GM18858 (cell line): ENCODE results near the gene CREB3L2.
"Not testable (repeated sequence)": the region's sequence is repeated elsewhere in the genome, so short reads cannot be mapped to it uniquely, and the experiment has no call there.

Experiments used
- ATAC-seq: cut with Tn5 transposase; IDR thresholded peaks from one replicate; pipeline ENCODE4 v1.9.1; 2021; ENCODE audit not compliant: unreplicated experiment

The CREB3L2 gene

GRCh38 chr7:137974766-137975165 lies 27.1 kb downstream of the CREB3L2 start:
- no peak for ATAC-seq

GRCh38 chr7:137970253-137970975 lies 31.5 kb downstream of the CREB3L2 start:
- no peak for ATAC-seq

GRCh38 chr7:137969828-137970227 lies 32.1 kb downstream of the CREB3L2 start:
- ATAC-seq = no peak

GRCh38 chr7:137968890-137969289 lies 33.0 kb downstream of the CREB3L2 start:
- no peak for ATAC-seq

DNA sequence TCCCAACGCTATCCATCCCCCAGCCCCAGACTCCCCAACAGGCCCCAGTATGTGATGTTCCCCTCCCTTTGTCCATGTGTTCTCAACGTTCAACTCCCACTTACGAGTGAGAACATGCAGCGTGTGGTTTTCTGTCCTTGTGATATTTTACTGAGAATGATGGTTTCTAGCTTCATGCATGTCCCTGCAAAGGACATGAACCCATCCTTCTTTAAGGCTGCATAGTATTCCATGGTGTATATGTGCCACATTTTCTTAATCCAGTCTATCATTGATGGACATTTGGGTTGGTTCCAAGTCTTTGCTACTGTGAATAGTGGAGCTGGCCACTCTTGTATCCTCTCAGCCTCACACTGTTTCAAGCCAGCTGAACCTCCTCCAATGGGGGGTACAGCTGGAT lies 33.5 kb downstream of the CREB3L2 start:
- ATAC-seq = not testable (repeated sequence)

DNA sequence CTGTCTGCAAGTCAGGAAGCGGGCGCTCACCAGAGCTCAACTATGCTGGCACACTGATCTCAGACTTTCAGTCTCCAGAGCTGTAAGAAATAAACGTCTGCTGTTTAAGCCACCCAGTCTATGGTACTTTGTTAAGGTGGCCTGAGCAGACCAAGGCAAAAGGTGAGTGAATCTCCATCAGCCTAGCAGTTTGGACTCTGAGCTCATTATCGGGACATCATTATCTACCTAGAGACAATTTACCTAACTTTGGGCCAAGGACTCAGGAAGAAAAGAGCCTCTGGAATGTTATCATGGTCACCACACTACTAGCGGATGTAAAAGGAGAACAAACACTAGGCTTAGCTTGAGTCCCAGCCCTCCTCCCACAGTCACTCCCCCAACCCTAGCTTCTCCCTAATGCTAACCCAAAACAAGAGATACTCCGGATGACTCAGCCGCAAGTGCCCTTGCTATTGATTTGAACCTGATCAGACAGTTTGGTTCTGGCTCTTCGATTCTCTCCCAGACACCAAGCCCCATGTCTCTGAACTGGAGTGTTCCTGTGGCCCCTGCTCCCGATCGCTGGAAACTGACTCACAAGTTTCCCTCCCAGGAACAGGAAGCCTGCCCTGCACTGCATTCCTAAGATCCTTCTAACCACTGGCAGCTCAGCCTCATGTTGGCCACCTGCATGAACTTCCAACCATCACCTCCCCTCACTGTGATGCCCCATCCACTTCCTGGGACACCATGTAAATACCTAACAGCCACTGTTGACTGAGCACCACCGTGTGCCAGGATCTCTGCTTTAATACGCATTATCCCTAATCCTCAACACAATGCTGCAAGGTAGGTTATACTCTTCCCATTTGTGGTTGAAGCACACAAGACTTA lies 34.5 kb downstream of the CREB3L2 start:
- ATAC-seq = no peak

DNA sequence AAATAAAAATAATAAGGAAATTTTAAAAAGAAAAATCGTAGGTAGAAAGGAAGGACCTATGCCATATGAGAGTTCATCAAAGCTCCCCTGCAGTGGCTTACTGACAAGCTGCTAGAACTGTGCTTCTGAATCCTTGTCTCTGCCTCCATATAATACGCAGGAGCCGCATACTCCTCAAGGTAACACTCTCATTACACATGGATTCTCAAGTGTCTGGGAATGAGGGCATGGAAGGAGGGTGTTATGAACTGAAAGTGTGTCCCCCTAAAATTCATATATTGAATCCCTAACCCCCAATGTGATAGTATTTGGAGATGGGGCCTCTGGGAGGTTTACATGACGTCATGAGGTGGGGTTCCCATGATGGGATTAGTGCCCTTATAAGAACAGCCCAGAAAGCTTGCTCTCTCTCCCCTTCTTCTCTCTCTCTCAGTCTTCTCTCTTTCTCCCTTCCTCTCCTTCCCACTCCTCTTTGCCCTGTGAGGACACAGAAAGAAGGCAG lies 35.2 kb downstream of the CREB3L2 start:
- no peak for ATAC-seq

DNA sequence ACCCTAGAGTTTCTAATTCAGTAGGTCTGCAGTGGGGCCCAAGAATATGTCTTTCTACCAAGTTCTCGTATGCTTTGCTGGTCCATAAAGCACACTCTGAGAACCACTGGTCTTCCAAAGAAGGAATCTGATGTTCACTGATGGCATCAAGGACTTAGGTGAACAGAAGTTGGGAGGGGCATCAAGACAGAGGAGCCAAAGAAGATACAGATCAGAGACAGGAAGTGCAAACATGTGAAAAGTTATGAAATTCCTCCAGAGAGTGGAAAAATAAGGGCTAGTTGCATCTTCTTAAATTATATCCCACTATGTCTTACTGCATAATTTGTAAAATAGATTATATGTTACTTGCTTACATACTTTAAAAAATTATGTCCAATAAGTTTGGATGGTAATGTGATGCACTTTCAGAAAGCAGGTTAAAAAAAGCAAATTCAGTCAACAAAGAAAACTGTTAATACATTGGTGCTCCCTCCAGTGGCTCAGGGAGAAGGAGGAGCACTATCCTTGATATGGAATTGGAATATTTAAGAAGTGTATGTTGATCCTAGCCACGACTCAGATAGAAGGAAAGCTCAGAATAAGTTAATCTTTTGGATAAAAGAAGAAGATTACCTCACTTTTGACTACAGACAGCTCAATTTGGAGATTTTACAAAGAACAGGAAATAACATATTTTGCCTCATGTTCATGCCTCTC lies 35.8 kb downstream of the CREB3L2 start:
- no peak for ATAC-seq

- no peak for ATAC-seq
These were observed 36.9 kb downstream of the CREB3L2 start for GRCh38 chr7:137964824-137965545.

GRCh38 chr7:137962875-137963507 lies 38.9 kb downstream of the CREB3L2 start:
- ATAC-seq = no peak

GRCh38 chr7:137962491-137962874 lies 39.4 kb downstream of the CREB3L2 start:
- ATAC-seq = no peak

GRCh38 chr7:137961200-137962177 lies 40.4 kb downstream of the CREB3L2 start:
- peak; percentile 74 for ATAC-seq

- no peak for ATAC-seq
These were observed 41.9 kb downstream of the CREB3L2 start for GRCh38 chr7:137960020-137960419.

- ATAC-seq = peak; percentile 36
These were observed 43.1 kb downstream of the CREB3L2 start for GRCh38 chr7:137958470-137959431.

DNA sequence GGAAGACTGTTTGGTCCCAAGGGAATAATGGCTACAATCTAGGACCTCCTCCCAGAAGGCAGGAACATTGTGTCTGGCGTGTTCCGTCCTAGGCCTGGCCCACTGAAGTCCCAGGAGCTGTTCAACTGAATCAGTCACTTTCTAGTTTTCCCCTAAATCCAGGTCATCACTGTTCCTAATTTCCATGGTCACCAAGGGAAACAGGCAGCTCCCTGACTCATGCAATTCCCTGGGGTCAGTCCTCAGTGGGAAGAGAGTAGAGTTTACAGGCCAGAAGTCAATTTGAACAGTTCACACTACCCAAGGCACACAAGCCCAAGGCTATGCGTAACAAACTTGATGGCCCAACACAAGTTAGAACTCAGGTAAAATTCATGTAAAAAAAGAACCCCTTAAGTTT lies 44.0 kb downstream of the CREB3L2 start:
- no peak for ATAC-seq

DNA sequence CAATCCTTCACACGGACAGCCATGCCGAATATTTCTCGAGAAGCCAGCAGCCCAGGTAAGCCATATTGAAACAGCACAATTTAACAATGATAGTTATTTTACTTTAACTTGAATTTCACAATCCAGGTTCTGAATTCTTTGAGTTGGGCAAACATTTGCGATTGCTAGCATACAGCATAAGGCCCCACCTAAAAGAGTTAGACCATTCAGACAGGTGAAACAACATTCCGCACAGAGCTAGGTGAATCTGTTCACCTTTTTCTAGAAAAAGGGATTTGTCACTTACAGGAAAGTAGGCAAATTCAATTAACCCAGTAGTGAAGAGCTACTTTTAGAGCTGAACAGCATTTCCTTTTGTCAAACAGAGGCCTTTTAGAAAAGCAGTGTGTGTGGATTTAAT lies 45.3 kb downstream of the CREB3L2 start:
- ATAC-seq = no peak

DNA sequence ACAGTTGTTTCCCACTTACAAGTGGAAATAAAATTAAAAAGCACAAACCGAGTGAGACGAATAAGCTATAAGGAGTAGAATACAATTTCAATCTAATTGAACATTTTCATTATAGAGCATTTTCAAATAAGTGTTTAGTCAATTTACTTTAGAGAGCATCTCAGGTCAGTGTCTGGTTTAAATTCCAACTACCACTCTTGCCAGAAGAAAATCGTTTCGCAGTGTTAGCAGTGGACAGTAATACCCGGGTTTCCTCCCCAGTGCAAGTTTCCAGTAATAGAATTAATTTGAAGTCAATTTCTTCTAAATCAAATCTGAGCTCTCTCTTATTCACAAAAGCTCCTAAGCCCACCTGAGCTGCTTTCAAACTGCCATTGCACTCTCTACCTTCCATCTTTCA lies 45.7 kb downstream of the CREB3L2 start:
- ATAC-seq = no peak

- ATAC-seq = no peak
These were observed 47.3 kb downstream of the CREB3L2 start for GRCh38 chr7:137954614-137955013.
